Right forelimb (tissue), 1 donor: ENCODE data around the gene VPS13C.

Source experiments
- DNase-seq: peaks from one replicate; pipeline ENCODE4 v3.0.0-alpha.2; 2018

Gene VPS13C

DNA sequence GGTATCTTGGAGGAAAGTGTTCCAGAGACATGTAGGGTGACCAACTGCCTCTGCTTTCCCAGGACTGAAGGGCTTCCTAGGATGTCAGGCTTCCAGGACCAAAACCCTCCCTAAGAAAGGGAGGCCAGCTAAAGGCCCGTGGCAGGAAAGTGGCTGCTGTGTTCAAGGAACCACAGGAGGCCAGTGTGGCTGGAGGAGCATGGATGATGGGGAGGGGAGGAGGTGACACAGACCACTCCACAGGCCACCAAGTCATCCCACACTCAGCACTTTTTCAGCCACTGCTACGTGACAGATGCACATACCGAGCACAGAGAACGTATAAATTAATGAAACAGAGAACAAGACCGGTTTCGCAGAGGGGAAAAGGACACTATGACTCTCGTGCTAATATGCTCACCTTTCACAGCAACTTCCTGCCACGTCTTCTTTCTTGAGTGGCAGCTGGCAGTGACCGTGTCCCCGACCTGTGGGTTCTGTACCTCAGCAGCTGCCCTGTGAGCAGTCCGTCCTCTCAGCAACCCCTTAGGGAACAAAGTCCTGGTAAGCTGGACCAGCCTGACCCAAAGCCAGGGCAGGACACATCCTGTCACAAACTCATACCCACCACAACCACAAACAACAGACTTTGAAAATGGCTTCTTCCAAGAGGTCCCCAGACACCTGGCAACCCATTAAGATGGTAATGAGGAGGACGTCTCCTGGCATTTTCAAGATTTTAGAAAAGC, 244.7 kb downstream of the VPS13C start:
- DNase-seq, result no peak

DNA sequence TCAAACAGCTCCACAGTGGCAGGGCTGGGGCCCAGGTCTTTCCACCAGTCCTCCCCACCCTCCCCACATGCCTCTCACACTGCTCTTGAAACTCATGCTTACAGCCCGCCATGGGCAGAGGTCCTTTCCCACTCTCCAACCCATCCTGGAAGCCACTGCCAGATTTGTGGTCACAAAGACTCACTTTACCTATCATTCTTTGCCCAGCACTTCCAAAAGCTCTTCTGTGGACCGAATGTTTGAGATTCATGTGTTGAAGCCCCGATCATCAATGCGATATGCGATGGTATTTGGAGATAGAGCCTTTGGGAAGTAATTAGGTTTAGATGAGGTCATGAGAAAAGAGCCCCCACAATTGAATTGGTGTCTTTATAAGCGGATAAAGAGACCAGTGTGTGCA, 247.8 kb downstream of the VPS13C start:
- no peak for DNase-seq

DNA sequence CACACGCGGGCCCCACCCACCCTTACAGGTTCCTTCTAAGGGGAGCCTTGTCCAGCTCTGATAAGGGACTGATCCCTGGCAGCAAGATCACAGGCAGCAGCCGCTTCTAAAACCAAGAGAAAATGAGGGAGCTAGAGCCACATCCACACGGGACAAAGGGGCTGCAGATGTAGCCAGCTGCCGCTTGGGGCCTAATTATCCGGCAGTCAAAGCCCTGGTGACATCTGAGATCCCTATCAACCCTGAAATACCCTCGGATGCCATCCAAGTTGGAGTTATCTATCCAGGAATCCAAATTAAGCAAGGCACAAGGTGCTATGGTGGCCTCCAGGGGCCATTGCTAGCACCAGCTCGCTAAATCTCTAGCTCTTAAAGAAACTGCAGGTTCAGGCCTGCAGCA, 248.3 kb downstream of the VPS13C start:
- DNase-seq, result no peak

DNA sequence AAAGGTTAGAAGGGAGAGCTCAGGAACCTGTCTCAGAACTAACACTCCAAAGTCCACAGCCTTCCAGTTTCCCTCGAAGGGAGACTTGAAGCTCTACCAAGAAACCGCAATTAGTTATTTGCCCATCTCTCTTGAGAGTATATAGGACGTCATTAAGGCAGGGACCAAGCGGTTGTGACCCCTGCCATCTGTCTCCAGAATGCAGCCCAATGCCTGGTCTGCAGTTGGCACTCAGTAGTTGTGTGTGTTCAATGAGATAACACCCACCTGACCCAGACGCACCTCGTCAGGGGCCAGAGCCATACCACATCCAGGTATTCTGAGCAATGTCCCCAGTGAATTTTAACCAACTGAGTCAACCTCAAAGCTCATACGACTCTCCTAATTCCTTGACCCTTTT, 251.0 kb downstream of the VPS13C start:
- DNase-seq, result no peak

DNA sequence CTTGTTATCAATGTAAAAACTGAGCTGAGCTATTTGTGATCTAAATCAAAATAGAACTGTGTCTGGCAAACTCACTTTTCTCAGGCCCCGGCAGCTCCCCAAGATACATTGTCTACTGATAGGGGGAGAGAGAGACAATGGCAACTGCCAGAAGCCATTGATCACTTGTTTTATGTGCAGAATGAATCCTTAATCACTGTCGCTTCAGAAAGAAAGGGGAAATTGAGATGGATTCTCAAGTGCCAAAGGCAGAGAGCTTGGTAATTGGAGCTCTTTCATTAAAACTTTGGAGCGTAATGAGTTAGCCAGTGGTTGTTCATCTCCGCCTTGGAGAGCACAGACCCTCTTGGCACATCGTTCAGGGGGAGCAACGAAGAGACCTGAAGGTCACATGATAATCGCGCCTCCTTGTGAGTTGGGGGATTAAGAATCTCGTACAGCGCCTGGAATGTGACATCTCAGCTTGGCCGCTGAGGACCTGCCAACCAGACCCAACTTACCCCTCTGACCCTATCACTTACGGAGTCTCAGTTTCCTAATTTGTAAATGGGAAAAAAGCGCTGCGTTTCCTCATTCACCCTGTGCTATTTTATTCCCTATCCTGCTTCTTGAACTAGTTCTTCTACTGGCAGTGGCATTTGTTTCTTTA, 252.8 kb downstream of the VPS13C start:
- no peak for DNase-seq
